Skin of body (tissue), 2 donors: ENCODE measurements around the gene OTOG. TPM values are rescaled to one million over a fixed set of nuclear protein-coding genes. Genes with fewer than 3 reads are reported as not detected.

Experiments used
- DNase-seq: peaks from one replicate; lab custom pipeline; 2025; lab: John Stamatoyannopoulos, UW
- total RNA-seq: library from RNA; depleted of rRNA; stranded (reverse); fragments of >200 nt; gene quantifications from one replicate; pipeline ENCODE4 v1.2.3, GENCODE V29; 2014

OTOG gene
- total RNA-seq, 1 donor from 2014 or later, result under 0.01 TPM

GRCh38 chr11:17581036-17581731, 34.1 kb downstream of the OTOG start:
- DNase-seq, result no peak

GRCh38 chr11:17581732-17582053, 34.6 kb downstream of the OTOG start:
- no peak for DNase-seq

- DNase-seq, result no peak
These were observed 39.0 kb downstream of the OTOG start for GRCh38 chr11:17585911-17586695.

- no peak for DNase-seq
These were observed 41.1 kb downstream of the OTOG start for GRCh38 chr11:17588166-17588565.

- DNase-seq, result no peak
These were observed 41.7 kb downstream of the OTOG start for GRCh38 chr11:17588721-17589120.

GRCh38 chr11:17590463-17590862, 43.4 kb downstream of the OTOG start:
- DNase-seq, result no peak

- no peak for DNase-seq
These were observed 44.2 kb downstream of the OTOG start for GRCh38 chr11:17591293-17591692.

GRCh38 chr11:17593466-17594245, 46.6 kb downstream of the OTOG start:
- DNase-seq, result no peak

- no peak for DNase-seq
These were observed 47.7 kb downstream of the OTOG start for GRCh38 chr11:17594686-17595192.

GRCh38 chr11:17595526-17596309, 48.7 kb downstream of the OTOG start:
- DNase-seq, result no peak

- DNase-seq, result no peak
These were observed 49.2 kb downstream of the OTOG start for GRCh38 chr11:17596310-17596669.

- no peak for DNase-seq
These were observed 49.7 kb downstream of the OTOG start for GRCh38 chr11:17596711-17597110.

- DNase-seq, result no peak
These were observed 50.7 kb downstream of the OTOG start for GRCh38 chr11:17597770-17598169.

- DNase-seq, result peak; percentile 39
These were observed 51.8 kb downstream of the OTOG start for GRCh38 chr11:17598700-17599459.

- no peak for DNase-seq
These were observed 52.4 kb downstream of the OTOG start for GRCh38 chr11:17599460-17599925.

- DNase-seq, result no peak
These were observed 53.5 kb downstream of the OTOG start for GRCh38 chr11:17600316-17601255.

- no peak for DNase-seq
These were observed 54.2 kb downstream of the OTOG start for GRCh38 chr11:17601256-17601671.

GRCh38 chr11:17601676-17602075, 54.6 kb downstream of the OTOG start:
- DNase-seq, result no peak
